HEK293 (cell line): ENCODE results near the gene PRKCD.

ENCODE experiments used
- KLF10 ChIP-seq: fragments of 450-650 bp; IDR thresholded peaks from 2 replicates; pipeline ENCODE4 v1.5.1; 2018; ENCODE audit warnings: missing biosample characterization, mild to moderate bottlenecking, missing genetic modification characterization
- MYNN ChIP-seq: fragments of 450-650 bp; formaldehyde crosslinking; IDR thresholded peaks from 2 replicates; pipeline ENCODE4 v1.5.1; 2016; ENCODE audit warnings: missing biosample characterization, missing genetic modification characterization, borderline replicate concordance
- ZBTB7A ChIP-seq: fragments of 450-650 bp; formaldehyde crosslinking; IDR thresholded peaks from 2 replicates; pipeline ENCODE4 v1.5.1; 2016; ENCODE audit warnings: low read depth, missing biosample characterization, missing genetic modification characterization
- ZNF10 ChIP-seq: fragments of 450-650 bp; formaldehyde crosslinking; IDR thresholded peaks from 2 replicates; pipeline ENCODE4 v1.5.1; 2017; ENCODE audit warnings: missing biosample characterization, missing genetic modification characterization
- ZNF416 ChIP-seq: fragments of 450-650 bp; formaldehyde crosslinking; IDR thresholded peaks from 2 replicates; pipeline ENCODE4 v1.5.1; 2016; ENCODE audit warnings: missing biosample characterization, missing genetic modification characterization
- ZNF560 ChIP-seq: fragments of 450-650 bp; formaldehyde crosslinking; IDR thresholded peaks from 2 replicates; pipeline ENCODE4 v1.5.1; 2017; ENCODE audit warnings: missing biosample characterization, missing genetic modification characterization, borderline replicate concordance
- ZNF777 ChIP-seq: fragments of 450-650 bp; formaldehyde crosslinking; IDR thresholded peaks from 2 replicates; pipeline ENCODE4 v1.5.1; 2017; ENCODE audit warnings: missing biosample characterization, missing genetic modification characterization, borderline replicate concordance
- ZNF792 ChIP-seq: fragments of 450-650 bp; formaldehyde crosslinking; IDR thresholded peaks from 2 replicates; pipeline ENCODE4 v1.5.1; 2016; ENCODE audit warnings: missing biosample characterization, missing genetic modification characterization
- ZXDB ChIP-seq: fragments of 450-650 bp; formaldehyde crosslinking; IDR thresholded peaks from 2 replicates; pipeline ENCODE4 v1.5.1; 2016; ENCODE audit warnings: missing biosample characterization, missing genetic modification characterization
- TF ChIP-seq, protein P1 (sequence below): fragments of 450-650 bp; formaldehyde crosslinking; IDR thresholded peaks from 2 replicates; pipeline ENCODE4 v1.5.1; 2016; ENCODE audit warnings: missing biosample characterization, missing genetic modification characterization
- TF ChIP-seq, protein P2 (sequence below): sonication (generic); formaldehyde crosslinking; IDR thresholded peaks from 2 replicates; pipeline ENCODE4 v1.8.1; 2022; ENCODE audit warnings: mild to moderate bottlenecking, moderate library complexity, missing genetic modification reagents
- TF ChIP-seq, protein P3 (sequence below): fragments of 450-650 bp; formaldehyde crosslinking; IDR thresholded peaks from 2 replicates; pipeline ENCODE4 v1.5.1; 2016; ENCODE audit warnings: missing biosample characterization, missing genetic modification characterization
- TF ChIP-seq, protein P4 (sequence below): fragments of 450-650 bp; formaldehyde crosslinking; IDR thresholded peaks from 2 replicates; pipeline ENCODE4 v1.5.1; 2016; ENCODE audit warnings: missing biosample characterization, missing genetic modification characterization, low read depth
- TF ChIP-seq, protein P5 (sequence below): fragments of 450-650 bp; formaldehyde crosslinking; IDR thresholded peaks from 2 replicates; pipeline ENCODE4 v1.5.1; 2016; ENCODE audit warnings: missing biosample characterization, missing genetic modification characterization

DNA sequence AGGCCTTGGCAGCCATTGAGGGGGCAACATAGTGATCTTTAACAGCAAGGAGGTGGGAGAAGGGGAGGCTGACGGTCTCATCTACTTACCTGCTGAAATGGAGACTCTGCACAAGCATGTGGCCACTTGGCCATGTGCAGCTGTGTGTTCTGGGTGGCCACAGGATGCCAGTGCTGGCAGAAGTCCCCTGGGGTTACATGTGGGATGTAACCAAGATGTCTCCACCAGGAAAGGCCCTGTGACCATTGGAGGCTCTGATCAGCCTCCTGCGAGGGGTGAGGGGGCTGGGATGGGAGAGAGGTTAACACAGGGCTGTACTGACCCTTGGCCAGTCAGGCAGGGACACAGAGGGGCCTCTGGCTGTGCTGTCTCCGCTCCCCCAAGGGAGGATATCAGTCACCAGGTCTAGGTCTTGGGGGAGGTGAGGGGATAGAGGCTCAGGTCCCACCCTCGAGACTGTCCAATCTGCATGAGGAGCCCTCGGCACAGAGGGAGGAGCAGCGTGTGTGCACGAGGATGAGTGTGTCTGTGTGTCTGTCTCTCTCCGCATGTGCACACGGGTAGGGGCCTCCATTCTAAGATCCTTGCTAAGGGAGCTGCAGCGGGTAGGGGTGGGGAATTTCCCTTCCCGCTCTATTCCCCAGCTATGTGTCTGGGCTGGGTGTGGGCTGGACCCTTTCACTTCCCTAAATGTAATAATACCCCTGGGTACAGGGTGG is 19.5 kb downstream of the PRKCD start:
- no peak for TF ChIP-seq ZNF792 (tag by site-specific recombination)
- TF ChIP-seq ZXDB (tag by site-specific recombination): no peak
- TF ChIP-seq ZNF416: no peak
- TF ChIP-seq, protein P1, sequence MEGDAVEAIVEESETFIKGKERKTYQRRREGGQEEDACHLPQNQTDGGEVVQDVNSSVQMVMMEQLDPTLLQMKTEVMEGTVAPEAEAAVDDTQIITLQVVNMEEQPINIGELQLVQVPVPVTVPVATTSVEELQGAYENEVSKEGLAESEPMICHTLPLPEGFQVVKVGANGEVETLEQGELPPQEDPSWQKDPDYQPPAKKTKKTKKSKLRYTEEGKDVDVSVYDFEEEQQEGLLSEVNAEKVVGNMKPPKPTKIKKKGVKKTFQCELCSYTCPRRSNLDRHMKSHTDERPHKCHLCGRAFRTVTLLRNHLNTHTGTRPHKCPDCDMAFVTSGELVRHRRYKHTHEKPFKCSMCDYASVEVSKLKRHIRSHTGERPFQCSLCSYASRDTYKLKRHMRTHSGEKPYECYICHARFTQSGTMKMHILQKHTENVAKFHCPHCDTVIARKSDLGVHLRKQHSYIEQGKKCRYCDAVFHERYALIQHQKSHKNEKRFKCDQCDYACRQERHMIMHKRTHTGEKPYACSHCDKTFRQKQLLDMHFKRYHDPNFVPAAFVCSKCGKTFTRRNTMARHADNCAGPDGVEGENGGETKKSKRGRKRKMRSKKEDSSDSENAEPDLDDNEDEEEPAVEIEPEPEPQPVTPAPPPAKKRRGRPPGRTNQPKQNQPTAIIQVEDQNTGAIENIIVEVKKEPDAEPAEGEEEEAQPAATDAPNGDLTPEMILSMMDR: no peak
- TF ChIP-seq, protein P2, sequence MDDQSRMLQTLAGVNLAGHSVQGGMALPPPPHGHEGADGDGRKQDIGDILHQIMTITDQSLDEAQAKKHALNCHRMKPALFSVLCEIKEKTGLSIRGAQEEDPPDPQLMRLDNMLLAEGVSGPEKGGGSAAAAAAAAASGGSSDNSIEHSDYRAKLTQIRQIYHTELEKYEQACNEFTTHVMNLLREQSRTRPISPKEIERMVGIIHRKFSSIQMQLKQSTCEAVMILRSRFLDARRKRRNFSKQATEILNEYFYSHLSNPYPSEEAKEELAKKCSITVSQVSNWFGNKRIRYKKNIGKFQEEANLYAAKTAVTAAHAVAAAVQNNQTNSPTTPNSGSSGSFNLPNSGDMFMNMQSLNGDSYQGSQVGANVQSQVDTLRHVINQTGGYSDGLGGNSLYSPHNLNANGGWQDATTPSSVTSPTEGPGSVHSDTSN (CRISPR knock-in tag): no peak
- no peak for TF ChIP-seq ZNF10
- TF ChIP-seq MYNN (tag by site-specific recombination): no peak
- TF ChIP-seq, protein P3, sequence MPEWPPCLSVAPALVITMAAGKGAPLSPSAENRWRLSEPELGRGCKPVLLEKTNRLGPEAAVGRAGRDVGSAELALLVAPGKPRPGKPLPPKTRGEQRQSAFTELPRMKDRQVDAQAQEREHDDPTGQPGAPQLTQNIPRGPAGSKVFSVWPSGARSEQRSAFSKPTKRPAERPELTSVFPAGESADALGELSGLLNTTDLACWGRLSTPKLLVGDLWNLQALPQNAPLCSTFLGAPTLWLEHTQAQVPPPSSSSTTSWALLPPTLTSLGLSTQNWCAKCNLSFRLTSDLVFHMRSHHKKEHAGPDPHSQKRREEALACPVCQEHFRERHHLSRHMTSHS: no peak
- TF ChIP-seq, protein P4, sequence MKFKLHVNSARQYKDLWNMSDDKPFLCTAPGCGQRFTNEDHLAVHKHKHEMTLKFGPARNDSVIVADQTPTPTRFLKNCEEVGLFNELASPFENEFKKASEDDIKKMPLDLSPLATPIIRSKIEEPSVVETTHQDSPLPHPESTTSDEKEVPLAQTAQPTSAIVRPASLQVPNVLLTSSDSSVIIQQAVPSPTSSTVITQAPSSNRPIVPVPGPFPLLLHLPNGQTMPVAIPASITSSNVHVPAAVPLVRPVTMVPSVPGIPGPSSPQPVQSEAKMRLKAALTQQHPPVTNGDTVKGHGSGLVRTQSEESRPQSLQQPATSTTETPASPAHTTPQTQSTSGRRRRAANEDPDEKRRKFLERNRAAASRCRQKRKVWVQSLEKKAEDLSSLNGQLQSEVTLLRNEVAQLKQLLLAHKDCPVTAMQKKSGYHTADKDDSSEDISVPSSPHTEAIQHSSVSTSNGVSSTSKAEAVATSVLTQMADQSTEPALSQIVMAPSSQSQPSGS (tag by site-specific recombination): no peak
- no peak for TF ChIP-seq KLF10 (tag by site-specific recombination)
- TF ChIP-seq, protein P5, sequence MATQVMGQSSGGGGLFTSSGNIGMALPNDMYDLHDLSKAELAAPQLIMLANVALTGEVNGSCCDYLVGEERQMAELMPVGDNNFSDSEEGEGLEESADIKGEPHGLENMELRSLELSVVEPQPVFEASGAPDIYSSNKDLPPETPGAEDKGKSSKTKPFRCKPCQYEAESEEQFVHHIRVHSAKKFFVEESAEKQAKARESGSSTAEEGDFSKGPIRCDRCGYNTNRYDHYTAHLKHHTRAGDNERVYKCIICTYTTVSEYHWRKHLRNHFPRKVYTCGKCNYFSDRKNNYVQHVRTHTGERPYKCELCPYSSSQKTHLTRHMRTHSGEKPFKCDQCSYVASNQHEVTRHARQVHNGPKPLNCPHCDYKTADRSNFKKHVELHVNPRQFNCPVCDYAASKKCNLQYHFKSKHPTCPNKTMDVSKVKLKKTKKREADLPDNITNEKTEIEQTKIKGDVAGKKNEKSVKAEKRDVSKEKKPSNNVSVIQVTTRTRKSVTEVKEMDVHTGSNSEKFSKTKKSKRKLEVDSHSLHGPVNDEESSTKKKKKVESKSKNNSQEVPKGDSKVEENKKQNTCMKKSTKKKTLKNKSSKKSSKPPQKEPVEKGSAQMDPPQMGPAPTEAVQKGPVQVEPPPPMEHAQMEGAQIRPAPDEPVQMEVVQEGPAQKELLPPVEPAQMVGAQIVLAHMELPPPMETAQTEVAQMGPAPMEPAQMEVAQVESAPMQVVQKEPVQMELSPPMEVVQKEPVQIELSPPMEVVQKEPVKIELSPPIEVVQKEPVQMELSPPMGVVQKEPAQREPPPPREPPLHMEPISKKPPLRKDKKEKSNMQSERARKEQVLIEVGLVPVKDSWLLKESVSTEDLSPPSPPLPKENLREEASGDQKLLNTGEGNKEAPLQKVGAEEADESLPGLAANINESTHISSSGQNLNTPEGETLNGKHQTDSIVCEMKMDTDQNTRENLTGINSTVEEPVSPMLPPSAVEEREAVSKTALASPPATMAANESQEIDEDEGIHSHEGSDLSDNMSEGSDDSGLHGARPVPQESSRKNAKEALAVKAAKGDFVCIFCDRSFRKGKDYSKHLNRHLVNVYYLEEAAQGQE: no peak
- TF ChIP-seq ZBTB7A (tag by site-specific recombination): no peak
- no peak for TF ChIP-seq ZNF560 (tag by site-specific recombination)
- no peak for TF ChIP-seq ZNF777
